Measurements from ENCODE around the gene NPAS4. TPM values are rescaled to one million over a fixed set of nuclear protein-coding genes. Genes with fewer than 3 reads are reported as not detected.
"Not testable (repeated sequence)": the region's sequence is repeated elsewhere in the genome, so short reads cannot be mapped to it uniquely, and the experiment has no call there.

Gene NPAS4
- total RNA-seq, 2 experiments from 2014 or later, result 0.11 TPM; not detected in 1

DNA sequence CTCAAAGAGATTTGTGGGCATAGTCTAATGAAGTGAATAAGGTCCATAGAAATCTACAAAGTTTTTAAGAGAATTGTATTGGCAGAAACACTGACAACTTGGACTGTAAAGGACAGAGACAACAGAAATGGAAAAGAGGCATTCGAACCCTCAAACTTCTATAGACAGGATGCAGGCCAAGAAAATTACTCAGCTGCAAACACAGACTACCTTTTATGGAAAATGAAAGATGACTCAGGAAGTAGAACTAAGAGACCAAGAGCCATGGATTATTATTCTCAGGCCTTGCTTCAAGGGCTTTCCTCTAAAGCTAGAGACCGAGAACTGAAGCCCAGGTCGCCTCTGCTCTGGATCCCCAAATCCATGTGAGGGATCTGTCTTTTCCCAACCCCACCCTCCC, 42.1 kb downstream of the NPAS4 start:
- ATAC-seq, result no peak

DNA sequence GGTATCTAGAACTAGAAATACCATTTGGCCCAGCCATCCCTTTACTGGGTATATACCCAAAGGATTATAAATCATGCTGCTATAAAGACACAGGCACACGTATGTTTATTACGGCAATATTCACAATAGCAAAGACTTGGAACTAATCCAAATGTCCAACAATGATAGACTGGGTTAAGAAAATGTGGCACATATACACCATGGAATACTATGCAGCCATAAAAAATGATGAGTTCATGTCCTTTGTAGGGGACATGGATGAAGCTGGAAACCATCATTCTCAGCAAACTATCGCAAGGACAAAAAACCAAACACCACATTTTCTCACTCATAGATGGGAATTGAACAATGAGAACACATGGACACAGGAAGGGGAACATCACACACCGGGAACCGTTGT, 43.3 kb downstream of the NPAS4 start:
- H3K27ac Mint-ChIP-seq; H3K4me3 Mint-ChIP-seq; POLR2A ChIA-PET; H3K9me3 Mint-ChIP-seq; DNase-seq; ATAC-seq; intact Hi-C loops (cut with micrococcal nuclease); H3K36me3 Mint-ChIP-seq (ENCODE audit: low read depth); CTCF ChIA-PET; H3K27me3 Mint-ChIP-seq: not testable (repeated sequence)
- peaks cover 46% of the 10 kb centered on the region for H3K4me1 Mint-ChIP-seq (ENCODE audit: low read depth)

More for the DNA sequence above, 42.1 kb downstream of the NPAS4 start:
- CTCF ChIA-PET, result interaction anchor here (0.9 to 3.0 kb wide), 5 partner anchors 9 to 216 kb away, joined by 3 to 13 read pairs (median 3); partner anchors contain the start of gene MRPL11
- H3K9me3 Mint-ChIP-seq, result no peaks in the 10 kb centered on the region
- no peak overlapping the region for H3K4me3 Mint-ChIP-seq
- intact Hi-C loops (cut with micrococcal nuclease), result no loop called here
- no peaks in the 10 kb centered on the region for H3K36me3 Mint-ChIP-seq (ENCODE audit: low read depth)
- peaks cover 48% of the 10 kb centered on the region for H3K4me1 Mint-ChIP-seq (ENCODE audit: low read depth)
- H3K27ac Mint-ChIP-seq, result peak overlapping the region; percentile 78
- no peak for DNase-seq
- POLR2A ChIA-PET, result interaction anchor here (0.7 to 1.2 kb wide), 2 partner anchors 9 to 24 kb away, joined by 3 read pairs; partner anchors contain the start of gene MRPL11
- TF ChIP-seq, protein P1, sequence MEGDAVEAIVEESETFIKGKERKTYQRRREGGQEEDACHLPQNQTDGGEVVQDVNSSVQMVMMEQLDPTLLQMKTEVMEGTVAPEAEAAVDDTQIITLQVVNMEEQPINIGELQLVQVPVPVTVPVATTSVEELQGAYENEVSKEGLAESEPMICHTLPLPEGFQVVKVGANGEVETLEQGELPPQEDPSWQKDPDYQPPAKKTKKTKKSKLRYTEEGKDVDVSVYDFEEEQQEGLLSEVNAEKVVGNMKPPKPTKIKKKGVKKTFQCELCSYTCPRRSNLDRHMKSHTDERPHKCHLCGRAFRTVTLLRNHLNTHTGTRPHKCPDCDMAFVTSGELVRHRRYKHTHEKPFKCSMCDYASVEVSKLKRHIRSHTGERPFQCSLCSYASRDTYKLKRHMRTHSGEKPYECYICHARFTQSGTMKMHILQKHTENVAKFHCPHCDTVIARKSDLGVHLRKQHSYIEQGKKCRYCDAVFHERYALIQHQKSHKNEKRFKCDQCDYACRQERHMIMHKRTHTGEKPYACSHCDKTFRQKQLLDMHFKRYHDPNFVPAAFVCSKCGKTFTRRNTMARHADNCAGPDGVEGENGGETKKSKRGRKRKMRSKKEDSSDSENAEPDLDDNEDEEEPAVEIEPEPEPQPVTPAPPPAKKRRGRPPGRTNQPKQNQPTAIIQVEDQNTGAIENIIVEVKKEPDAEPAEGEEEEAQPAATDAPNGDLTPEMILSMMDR (IDR thresholded peaks at IDR 0.05), result no peak
- H3K27me3 Mint-ChIP-seq, result no peaks in the 10 kb centered on the region

DNA sequence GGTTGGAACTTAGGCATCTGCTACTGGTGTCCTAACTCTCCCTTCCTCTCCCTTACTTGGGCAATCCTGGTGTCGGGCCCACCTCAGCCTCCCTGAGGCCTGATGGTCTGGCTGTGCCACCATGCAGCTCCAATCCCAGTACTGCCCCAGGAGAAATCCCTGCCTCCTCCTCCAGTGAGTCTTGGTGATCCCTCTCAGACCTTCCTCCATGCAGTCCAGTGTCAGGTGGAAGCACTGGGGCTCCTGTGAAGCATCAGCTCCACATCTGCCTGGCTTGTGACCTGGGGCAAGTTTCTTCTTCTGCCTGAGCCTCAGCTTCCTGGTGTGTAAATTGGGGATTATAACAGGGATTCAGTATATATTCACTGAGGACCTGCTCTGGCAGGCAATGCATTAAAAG, 44.1 kb downstream of the NPAS4 start:
- intact Hi-C loops (cut with micrococcal nuclease), result no loop called here
- H3K27ac Mint-ChIP-seq, result no peak overlapping the region
- no peak overlapping the region for H3K4me3 Mint-ChIP-seq

DNA sequence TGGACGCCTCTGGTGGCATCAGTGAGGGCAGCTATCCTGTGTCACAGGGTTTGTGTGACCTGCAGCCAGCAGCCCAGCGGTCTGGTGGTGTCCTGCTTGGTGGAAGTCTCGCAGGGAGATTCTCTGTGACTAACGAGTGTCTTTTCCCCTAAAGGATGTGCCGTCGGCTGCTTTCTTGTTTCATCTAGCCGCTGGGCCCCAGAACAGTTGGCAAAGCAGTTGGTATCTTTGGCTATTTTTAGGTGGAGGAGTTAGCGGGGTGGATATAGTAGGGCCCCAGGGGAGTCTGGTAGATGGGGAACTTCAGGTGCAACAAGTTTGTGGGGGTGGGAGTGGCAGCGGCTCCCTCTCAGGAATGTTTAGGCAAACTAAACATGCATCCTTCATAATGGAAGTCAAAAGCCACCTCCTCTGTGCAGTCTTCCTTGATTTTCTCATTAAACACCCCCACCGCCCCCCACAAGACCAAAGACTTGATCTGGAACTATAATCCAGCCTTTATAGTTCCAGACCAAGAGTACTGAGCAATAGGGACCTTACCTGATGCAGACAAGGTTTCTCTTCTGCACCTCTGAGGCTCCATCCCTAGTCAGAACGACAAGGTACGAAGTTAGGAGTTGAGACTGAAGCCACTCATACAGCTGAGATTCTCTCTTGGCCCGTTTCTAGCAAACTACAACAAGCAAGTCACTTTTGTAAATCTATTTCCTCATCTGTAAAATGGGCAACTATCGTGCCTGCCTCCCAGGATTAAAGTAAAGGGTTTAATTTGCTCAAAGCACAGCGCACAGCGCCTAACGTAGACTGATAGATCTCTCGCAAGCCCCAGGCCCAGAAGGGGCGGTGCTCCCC, 44.8 kb downstream of the NPAS4 start:
- POLR2A ChIA-PET, result interaction anchor here (1.5 to 1.6 kb wide), 2 partner anchors 27 to 44 kb away, joined by 4 to 6 read pairs; partner anchors contain the start of gene MRPL11
- no peaks in the 10 kb centered on the region for H3K27me3 Mint-ChIP-seq
- ATAC-seq (no peak), DNase-seq (no peak)
- CTCF ChIA-PET, result interaction anchor here (0.9 to 5.5 kb wide), 5 partner anchors 14 to 79 kb away, joined by 3 to 36 read pairs (median 7); partner anchors contain the start of genes DPP3 and MRPL11
- no peaks in the 10 kb centered on the region for H3K36me3 Mint-ChIP-seq (ENCODE audit: low read depth)
- peaks cover 42% of the 10 kb centered on the region for H3K4me1 Mint-ChIP-seq (ENCODE audit: low read depth)
- peak overlapping the region; percentile 75 for H3K4me3 Mint-ChIP-seq
- H3K9me3 Mint-ChIP-seq, result no peaks in the 10 kb centered on the region
- H3K27ac Mint-ChIP-seq, result peak overlapping the region; percentile 29
- intact Hi-C loops (cut with micrococcal nuclease), result no loop called here
- TF ChIP-seq, protein P1 (IDR thresholded peaks at IDR 0.05), result no peak

More for the DNA sequence above, 44.1 kb downstream of the NPAS4 start:
- ATAC-seq (no peak), DNase-seq (no peak)
- ChIA-PET CTCF (interaction anchor here (0.7 to 0.9 kb wide), 2 partner anchors 56 to 101 kb away, joined by 3 read pairs; no protein-coding TSS in a partner anchor), POLR2A (interaction anchor here (1.5 to 1.6 kb wide), 2 partner anchors 26 to 43 kb away, joined by 4 to 6 read pairs; partner anchors contain the start of gene MRPL11)
- H3K36me3 Mint-ChIP-seq (ENCODE audit: low read depth), result no peaks in the 10 kb centered on the region
- TF ChIP-seq, protein P1 (IDR thresholded peaks at IDR 0.05), result no peak
- H3K27me3 Mint-ChIP-seq, result no peaks in the 10 kb centered on the region
- H3K4me1 Mint-ChIP-seq (ENCODE audit: low read depth), result peaks cover 39% of the 10 kb centered on the region
- H3K9me3 Mint-ChIP-seq, result no peaks in the 10 kb centered on the region

DNA sequence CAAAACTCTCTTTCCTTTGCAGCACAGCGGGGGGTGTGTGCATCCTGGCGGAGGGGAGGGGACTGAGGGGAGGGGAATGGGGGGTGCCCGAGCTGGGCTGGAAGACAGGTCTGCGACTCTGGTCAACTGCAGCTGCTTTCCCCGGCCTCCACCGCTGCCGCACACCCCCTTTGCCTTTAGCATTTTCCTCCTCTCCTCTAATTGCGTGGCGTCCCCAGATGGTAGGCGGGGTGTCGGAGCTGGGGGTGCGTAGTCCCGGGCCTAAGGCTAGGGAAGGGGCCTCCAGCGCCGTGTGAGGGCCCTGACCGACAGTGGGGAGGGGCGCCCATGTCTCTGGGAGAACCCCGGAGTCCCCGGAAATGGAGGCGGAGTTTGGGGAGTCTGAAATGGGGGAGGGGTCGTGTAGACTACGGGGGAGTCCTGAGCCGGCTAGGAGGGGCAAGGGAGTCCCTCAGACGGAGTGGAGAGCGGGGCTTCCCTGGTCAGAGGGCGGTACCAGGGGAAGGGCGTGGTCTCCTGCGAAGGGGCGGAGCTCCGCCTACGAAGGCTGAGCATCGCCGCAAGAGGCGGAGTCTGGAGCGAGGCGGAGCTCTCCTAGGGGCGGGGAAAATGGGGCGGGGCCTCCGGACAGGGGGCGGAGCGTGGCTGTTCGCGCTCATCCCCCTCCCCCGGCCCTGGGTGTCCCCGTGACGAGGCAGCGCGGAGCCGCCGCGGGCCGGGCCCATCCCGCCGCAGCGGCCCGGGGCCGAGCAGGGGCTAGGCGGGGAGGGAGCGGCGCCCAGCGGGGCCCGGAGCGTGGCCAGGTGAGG, 45.6 kb downstream of the NPAS4 start, which contains the start of gene PELI3:
PELI3 (plus strand) TSS at position 681 of the 809 bp plus-strand sequence. CDS start 1,224 bp downstream, outside the sequence.
- CTCF ChIA-PET, result interaction anchor here (0.6 to 5.5 kb wide), 7 partner anchors 13 to 230 kb away, joined by 3 to 36 read pairs (median 4); partner anchors contain the start of genes DPP3 and MRPL11
- TF ChIP-seq, protein P1 (IDR thresholded peaks at IDR 0.05), result no peak
- intact Hi-C loops (cut with micrococcal nuclease), result no loop called here

More for the DNA sequence above, 45.6 kb downstream of the NPAS4 start, which contains the start of gene PELI3:
- POLR2A ChIA-PET, result interaction anchor here (1.5 to 1.6 kb wide), 2 partner anchors 12 to 28 kb away, joined by 4 to 6 read pairs; partner anchors contain the start of gene MRPL11
- peak; percentile 94 for DNase-seq
- ATAC-seq, result peak; percentile 92
- peak within 1 kb of the TSS; percentile 86 for H3K4me3 Mint-ChIP-seq
- H3K9me3 Mint-ChIP-seq, result no peaks in the 10 kb centered on the region
- H3K36me3 Mint-ChIP-seq (ENCODE audit: low read depth), result peaks cover 2% of the 10 kb centered on the region
- no peaks in the 10 kb centered on the region for H3K27me3 Mint-ChIP-seq
- peak within 1 kb of the TSS; percentile 81 for H3K27ac Mint-ChIP-seq
- peaks cover 40% of the 10 kb centered on the region for H3K4me1 Mint-ChIP-seq (ENCODE audit: low read depth)
